BLaER1 (cell line): ENCODE results near the gene NDUFB4.

ENCODE experiments used
- H3K27ac ChIP-seq: shearing (Covaris generic); formaldehyde crosslinking; 2 replicates; pipeline ENCODE4 v1.8.1; 2022
- H3K27me3 ChIP-seq: shearing (Covaris generic); formaldehyde crosslinking; 2 replicates; pipeline ENCODE4 v1.8.1; 2022
- H3K36me3 ChIP-seq: shearing (Covaris generic); formaldehyde crosslinking; 2 replicates; pipeline ENCODE4 v1.8.1; 2022
- H3K4me1 ChIP-seq: shearing (Covaris generic); formaldehyde crosslinking; 2 replicates; pipeline ENCODE4 v1.8.1; 2022
- H3K4me2 ChIP-seq: shearing (Covaris generic); formaldehyde crosslinking; 2 replicates; pipeline ENCODE4 v1.8.1; 2022
- H3K4me3 ChIP-seq: shearing (Covaris generic); formaldehyde crosslinking; 2 replicates; pipeline ENCODE4 v1.8.1; 2022
- H3K9ac ChIP-seq: shearing (Covaris generic); formaldehyde crosslinking; 2 replicates; pipeline ENCODE4 v1.8.1; 2022
- H3K9me3 ChIP-seq: shearing (Covaris generic); formaldehyde crosslinking; 2 replicates; pipeline ENCODE4 v1.8.1; 2022
- H4K20me1 ChIP-seq: shearing (Covaris generic); formaldehyde crosslinking; 2 replicates; pipeline ENCODE4 v1.8.1; 2022
- Cebpa-rat ChIP-seq: shearing (Covaris generic); IDR thresholded peaks from 2 replicates; pipeline ENCODE4 v1.8.1; 2022

NDUFB4 gene

GRCh38 chr3:120560304-120561250, 35.6 kb upstream of the NDUFB4 start:
- H3K4me1 ChIP-seq = peaks cover 29% of the 10 kb centered on the region
- peak overlapping the region; percentile 82 for H3K4me2 ChIP-seq
- H3K27ac ChIP-seq = no peak overlapping the region
- H4K20me1 ChIP-seq = no peaks in the 10 kb centered on the region
- H3K4me3 ChIP-seq = no peak overlapping the region
- no peak for TF ChIP-seq Cebpa-rat
- no peaks in the 10 kb centered on the region for H3K9me3 ChIP-seq
- no peak overlapping the region for H3K9ac ChIP-seq
- no peaks in the 10 kb centered on the region for H3K36me3 ChIP-seq
- no peaks in the 10 kb centered on the region for H3K27me3 ChIP-seq

GRCh38 chr3:120561251-120562045, 34.7 kb upstream of the NDUFB4 start:
- no peak overlapping the region for H3K27ac ChIP-seq
- no peak overlapping the region for H3K4me3 ChIP-seq
- TF ChIP-seq Cebpa-rat = no peak
- H3K4me1 ChIP-seq = peaks cover 31% of the 10 kb centered on the region
- no peaks in the 10 kb centered on the region for H4K20me1 ChIP-seq
- H3K4me2 ChIP-seq = no peak overlapping the region
- no peaks in the 10 kb centered on the region for H3K9me3 ChIP-seq
- H3K9ac ChIP-seq = no peak overlapping the region
- no peaks in the 10 kb centered on the region for H3K27me3 ChIP-seq
- no peaks in the 10 kb centered on the region for H3K36me3 ChIP-seq

- no peaks in the 10 kb centered on the region for H3K36me3 ChIP-seq
- H3K9ac ChIP-seq = no peak overlapping the region
- no peak overlapping the region for H3K27ac ChIP-seq
- H3K4me1 ChIP-seq = peaks cover 37% of the 10 kb centered on the region
- H3K9me3 ChIP-seq = no peaks in the 10 kb centered on the region
- no peak for TF ChIP-seq Cebpa-rat
- H3K4me3 ChIP-seq = no peak overlapping the region
- H3K27me3 ChIP-seq = no peaks in the 10 kb centered on the region
- no peak overlapping the region for H3K4me2 ChIP-seq
- H4K20me1 ChIP-seq = no peaks in the 10 kb centered on the region
These were observed 32.6 kb upstream of the NDUFB4 start for GRCh38 chr3:120563356-120564022.

GRCh38 chr3:120566243-120566975, 29.7 kb upstream of the NDUFB4 start:
- Histone ChIP-seq H3K27me3 (no peaks in the 10 kb centered on the region), H3K36me3 (no peaks in the 10 kb centered on the region), H3K4me3 (no peak overlapping the region), H3K9ac (no peak overlapping the region), H3K9me3 (no peaks in the 10 kb centered on the region), H3K4me2 (peak overlapping the region; percentile 11; the same call in 1 of the 2 replicates), H4K20me1 (no peaks in the 10 kb centered on the region), H3K4me1 (peaks cover 13% of the 10 kb centered on the region), H3K27ac (no peak overlapping the region)
- no peak for TF ChIP-seq Cebpa-rat

GRCh38 chr3:120567370-120568201, 28.6 kb upstream of the NDUFB4 start:
- no peak overlapping the region for H3K4me3 ChIP-seq
- H3K9ac ChIP-seq = no peak overlapping the region; the same call in 1 of the 2 replicates
- H3K4me1 ChIP-seq = peaks cover 13% of the 10 kb centered on the region
- no peaks in the 10 kb centered on the region for H3K36me3 ChIP-seq
- no peaks in the 10 kb centered on the region for H3K27me3 ChIP-seq
- no peaks in the 10 kb centered on the region for H3K9me3 ChIP-seq
- H3K27ac ChIP-seq = no peak overlapping the region
- H4K20me1 ChIP-seq = no peaks in the 10 kb centered on the region
- H3K4me2 ChIP-seq = peak overlapping the region; percentile 52
- no peak for TF ChIP-seq Cebpa-rat

GRCh38 chr3:120568202-120568531, 28.0 kb upstream of the NDUFB4 start:
- H3K27ac ChIP-seq = no peak overlapping the region
- H3K9me3 ChIP-seq = no peaks in the 10 kb centered on the region
- H3K9ac ChIP-seq = no peak overlapping the region
- TF ChIP-seq Cebpa-rat = no peak
- no peaks in the 10 kb centered on the region for H3K27me3 ChIP-seq
- H4K20me1 ChIP-seq = no peaks in the 10 kb centered on the region
- H3K36me3 ChIP-seq = no peaks in the 10 kb centered on the region
- H3K4me3 ChIP-seq = no peak overlapping the region
- H3K4me2 ChIP-seq = no peak overlapping the region
- peaks cover 13% of the 10 kb centered on the region for H3K4me1 ChIP-seq

GRCh38 chr3:120568598-120568997, 27.5 kb upstream of the NDUFB4 start:
- H4K20me1 ChIP-seq = no peaks in the 10 kb centered on the region
- no peaks in the 10 kb centered on the region for H3K27me3 ChIP-seq
- no peak overlapping the region for H3K9ac ChIP-seq
- H3K36me3 ChIP-seq = no peaks in the 10 kb centered on the region
- no peaks in the 10 kb centered on the region for H3K9me3 ChIP-seq
- TF ChIP-seq Cebpa-rat = no peak
- H3K27ac ChIP-seq = no peak overlapping the region
- H3K4me3 ChIP-seq = no peak overlapping the region
- peaks cover 13% of the 10 kb centered on the region for H3K4me1 ChIP-seq
- H3K4me2 ChIP-seq = no peak overlapping the region

- Histone ChIP-seq H3K36me3 (no peaks in the 10 kb centered on the region), H3K4me2 (no peak overlapping the region)
- no peak for TF ChIP-seq Cebpa-rat
These were observed 26.7 kb upstream of the NDUFB4 start for GRCh38 chr3:120569222-120570057.

More at GRCh38 chr3:120569222-120570057, 26.7 kb upstream of the NDUFB4 start:
- Histone ChIP-seq H3K27me3 (no peaks in the 10 kb centered on the region), H4K20me1 (no peaks in the 10 kb centered on the region), H3K9ac (no peak overlapping the region), H3K4me3 (no peak overlapping the region), H3K4me1 (peaks cover 13% of the 10 kb centered on the region), H3K27ac (no peak overlapping the region), H3K9me3 (no peaks in the 10 kb centered on the region)
